Measurements from ENCODE around the gene ANKRD53.
"Not testable (repeated sequence)": the region's sequence is repeated elsewhere in the genome, so short reads cannot be mapped to it uniquely, and the experiment has no call there.

The ANKRD53 gene

DNA sequence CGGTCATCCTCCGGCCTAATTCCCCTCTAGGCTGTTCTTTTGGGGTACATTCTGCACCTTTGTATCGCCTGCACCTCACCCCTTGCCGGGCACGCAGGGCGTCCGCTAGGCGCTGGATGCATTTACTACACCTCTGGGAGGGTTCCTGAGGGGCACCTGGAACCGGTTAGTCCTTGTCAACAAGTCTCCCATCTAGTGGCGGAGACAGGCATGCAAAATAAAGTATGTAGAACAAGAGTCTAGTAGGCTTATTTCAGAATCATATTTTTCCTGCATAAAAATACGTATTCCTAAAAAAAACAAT is 16.9 kb downstream of the ANKRD53 start:
- H3K4me1 ChIP-seq (ENCODE audit: insufficient read depth, low read length), result peaks cover 15% of the 10 kb centered on the region
- H3K27ac ChIP-seq (ENCODE audit: low read depth, low read length), result no peak overlapping the region
- no peaks in the 10 kb centered on the region for H3K9me3 ChIP-seq (ENCODE audit: low read length)
- peak overlapping the region; percentile 53 for H3K9ac ChIP-seq (ENCODE audit: low read length)
- H3K4me3 ChIP-seq (ENCODE audit: low read depth in 1 of 2, low read length in 2 of 2), result peak overlapping the region; percentile 52 to 84
- H3K36me3 ChIP-seq (ENCODE audit: insufficient read depth, low read length), result peaks cover 24% of the 10 kb centered on the region
- no peaks in the 10 kb centered on the region for H3K27me3 ChIP-seq (ENCODE audit: control insufficient read depth in 1 of 2, insufficient read depth in 2 of 2, low read length in 2 of 2)

GRCh38 chr2:70998885-70999284 is 20.5 kb downstream of the ANKRD53 start:
- H3K27me3 ChIP-seq (ENCODE audit: control insufficient read depth in 1 of 2, insufficient read depth in 2 of 2, low read length in 2 of 2); H3K4me3 ChIP-seq (ENCODE audit: low read depth in 1 of 2, low read length in 2 of 2); H3K4me1 ChIP-seq (ENCODE audit: insufficient read depth, low read length); H3K9ac ChIP-seq (ENCODE audit: low read length); H3K36me3 ChIP-seq (ENCODE audit: insufficient read depth, low read length); H3K9me3 ChIP-seq (ENCODE audit: low read length); H3K27ac ChIP-seq (ENCODE audit: low read depth, low read length): not testable (repeated sequence)

GRCh38 chr2:70999362-70999761 is 20.9 kb downstream of the ANKRD53 start:
- no peak overlapping the region for H3K27ac ChIP-seq (ENCODE audit: low read depth, low read length)
- no peaks in the 10 kb centered on the region for H3K9me3 ChIP-seq (ENCODE audit: low read length)
- no peaks in the 10 kb centered on the region for H3K36me3 ChIP-seq (ENCODE audit: insufficient read depth, low read length)
- no peak overlapping the region for H3K9ac ChIP-seq (ENCODE audit: low read length)
- no peak overlapping the region for H3K4me3 ChIP-seq (ENCODE audit: low read depth in 1 of 2, low read length in 2 of 2)
- no peaks in the 10 kb centered on the region for H3K27me3 ChIP-seq (ENCODE audit: control insufficient read depth in 1 of 2, insufficient read depth in 2 of 2, low read length in 2 of 2)
- H3K4me1 ChIP-seq (ENCODE audit: insufficient read depth, low read length), result peaks cover 7% of the 10 kb centered on the region

- not testable (repeated sequence) for H3K4me1 ChIP-seq (ENCODE audit: insufficient read depth, low read length); H3K9ac ChIP-seq (ENCODE audit: low read length); H3K36me3 ChIP-seq (ENCODE audit: insufficient read depth, low read length); H3K9me3 ChIP-seq (ENCODE audit: low read length); H3K27ac ChIP-seq (ENCODE audit: low read depth, low read length); H3K4me3 ChIP-seq (ENCODE audit: low read depth in 1 of 2, low read length in 2 of 2); H3K27me3 ChIP-seq (ENCODE audit: control insufficient read depth in 1 of 2, insufficient read depth in 2 of 2, low read length in 2 of 2)
Measured at GRCh38 chr2:70999931-71000330, 21.5 kb downstream of the ANKRD53 start.

- no peak overlapping the region for H3K27ac ChIP-seq (ENCODE audit: low read depth, low read length)
- H3K4me3 ChIP-seq (ENCODE audit: low read depth in 1 of 2, low read length in 2 of 2), result peak overlapping the region; percentile 31 to 57
- no peaks in the 10 kb centered on the region for H3K36me3 ChIP-seq (ENCODE audit: insufficient read depth, low read length)
- H3K27me3 ChIP-seq (ENCODE audit: control insufficient read depth in 1 of 2, insufficient read depth in 2 of 2, low read length in 2 of 2), result no peaks in the 10 kb centered on the region
- no peak overlapping the region for H3K9ac ChIP-seq (ENCODE audit: low read length)
- peaks cover 7% of the 10 kb centered on the region for H3K4me1 ChIP-seq (ENCODE audit: insufficient read depth, low read length)
- H3K9me3 ChIP-seq (ENCODE audit: low read length), result no peaks in the 10 kb centered on the region
Measured at GRCh38 chr2:71000780-71001591, 22.6 kb downstream of the ANKRD53 start.

DNA sequence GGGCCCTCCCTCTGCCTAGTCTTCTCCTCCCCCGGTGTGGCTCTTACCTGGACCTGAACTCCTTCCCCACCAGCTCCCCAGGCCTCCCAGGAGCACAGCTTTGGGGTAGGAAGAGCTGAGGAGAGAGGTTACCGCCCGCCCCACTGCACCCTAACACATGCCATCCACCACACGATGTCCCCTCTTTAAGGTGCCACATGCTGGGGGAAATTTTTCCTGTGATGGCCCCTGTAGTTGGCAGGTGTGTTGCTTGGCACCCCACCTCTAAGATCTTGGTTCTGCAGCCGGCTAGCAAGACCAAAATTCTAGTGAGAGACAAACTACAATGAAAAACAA is 23.1 kb downstream of the ANKRD53 start:
- H3K4me3 ChIP-seq (ENCODE audit: low read depth in 1 of 2, low read length in 2 of 2), result no peak overlapping the region
- H3K9ac ChIP-seq (ENCODE audit: low read length), result no peak overlapping the region

GRCh38 chr2:71001981-71002570 is 23.6 kb downstream of the ANKRD53 start:
- Histone ChIP-seq H3K36me3 (ENCODE audit: insufficient read depth, low read length) (no peaks in the 10 kb centered on the region), H3K4me3 (ENCODE audit: low read depth in 1 of 2, low read length in 2 of 2) (no peak overlapping the region), H3K27me3 (ENCODE audit: control insufficient read depth in 1 of 2, insufficient read depth in 2 of 2, low read length in 2 of 2) (no peaks in the 10 kb centered on the region), H3K4me1 (ENCODE audit: insufficient read depth, low read length) (peaks cover 7% of the 10 kb centered on the region), H3K9ac (ENCODE audit: low read length) (no peak overlapping the region), H3K27ac (ENCODE audit: low read depth, low read length) (no peak overlapping the region), H3K9me3 (ENCODE audit: low read length) (no peaks in the 10 kb centered on the region)

More for the DNA sequence above, 23.1 kb downstream of the ANKRD53 start:
- Histone ChIP-seq H3K27ac (ENCODE audit: low read depth, low read length) (no peak overlapping the region), H3K4me1 (ENCODE audit: insufficient read depth, low read length) (peaks cover 7% of the 10 kb centered on the region), H3K27me3 (ENCODE audit: control insufficient read depth in 1 of 2, insufficient read depth in 2 of 2, low read length in 2 of 2) (no peaks in the 10 kb centered on the region), H3K36me3 (ENCODE audit: insufficient read depth, low read length) (no peaks in the 10 kb centered on the region), H3K9me3 (ENCODE audit: low read length) (no peaks in the 10 kb centered on the region)

DNA sequence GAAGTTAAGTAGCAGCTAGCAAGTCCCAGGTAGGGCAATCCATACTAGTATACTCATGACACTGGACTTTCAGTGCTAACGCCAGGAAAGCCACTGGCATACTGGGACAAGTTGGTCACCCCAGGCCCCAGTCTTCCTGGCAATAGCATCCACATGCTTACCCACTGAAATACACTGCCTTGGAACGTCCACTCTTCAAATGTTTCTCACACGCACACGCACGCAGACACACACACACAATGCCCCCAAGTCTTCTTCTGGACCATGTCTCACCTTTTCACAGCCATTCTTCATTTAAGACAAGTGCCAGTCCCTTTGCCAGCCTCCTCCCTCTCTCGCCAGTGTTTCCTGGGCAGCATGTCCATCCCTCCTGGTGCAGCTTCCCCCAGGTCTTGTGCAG is 25.0 kb downstream of the ANKRD53 start:
- Histone ChIP-seq H3K9me3 (ENCODE audit: low read length) (no peaks in the 10 kb centered on the region), H3K27me3 (ENCODE audit: control insufficient read depth in 1 of 2, insufficient read depth in 2 of 2, low read length in 2 of 2) (no peaks in the 10 kb centered on the region), H3K4me3 (ENCODE audit: low read depth in 1 of 2, low read length in 2 of 2) (no peak overlapping the region), H3K36me3 (ENCODE audit: insufficient read depth, low read length) (no peaks in the 10 kb centered on the region), H3K4me1 (ENCODE audit: insufficient read depth, low read length) (peaks cover 7% of the 10 kb centered on the region), H3K27ac (ENCODE audit: low read depth, low read length) (no peak overlapping the region), H3K9ac (ENCODE audit: low read length) (no peak overlapping the region)

GRCh38 chr2:71003966-71004755 is 25.7 kb downstream of the ANKRD53 start:
- H3K9ac ChIP-seq (ENCODE audit: low read length), result no peak overlapping the region

GRCh38 chr2:71004857-71005256 is 26.4 kb downstream of the ANKRD53 start:
- Histone ChIP-seq H3K4me1 (ENCODE audit: insufficient read depth, low read length) (peaks cover 7% of the 10 kb centered on the region), H3K27me3 (ENCODE audit: control insufficient read depth in 1 of 2, insufficient read depth in 2 of 2, low read length in 2 of 2) (no peaks in the 10 kb centered on the region), H3K4me3 (ENCODE audit: low read depth in 1 of 2, low read length in 2 of 2) (no peak overlapping the region), H3K27ac (ENCODE audit: low read depth, low read length) (no peak overlapping the region), H3K9me3 (ENCODE audit: low read length) (no peaks in the 10 kb centered on the region), H3K36me3 (ENCODE audit: insufficient read depth, low read length) (no peaks in the 10 kb centered on the region), H3K9ac (ENCODE audit: low read length) (no peak overlapping the region)

More at GRCh38 chr2:71003966-71004755, 25.7 kb downstream of the ANKRD53 start:
- Histone ChIP-seq H3K4me1 (ENCODE audit: insufficient read depth, low read length) (peaks cover 7% of the 10 kb centered on the region), H3K4me3 (ENCODE audit: low read depth in 1 of 2, low read length in 2 of 2) (no peak overlapping the region), H3K27me3 (ENCODE audit: control insufficient read depth in 1 of 2, insufficient read depth in 2 of 2, low read length in 2 of 2) (no peaks in the 10 kb centered on the region), H3K36me3 (ENCODE audit: insufficient read depth, low read length) (no peaks in the 10 kb centered on the region), H3K27ac (ENCODE audit: low read depth, low read length) (no peak overlapping the region), H3K9me3 (ENCODE audit: low read length) (no peaks in the 10 kb centered on the region)

DNA sequence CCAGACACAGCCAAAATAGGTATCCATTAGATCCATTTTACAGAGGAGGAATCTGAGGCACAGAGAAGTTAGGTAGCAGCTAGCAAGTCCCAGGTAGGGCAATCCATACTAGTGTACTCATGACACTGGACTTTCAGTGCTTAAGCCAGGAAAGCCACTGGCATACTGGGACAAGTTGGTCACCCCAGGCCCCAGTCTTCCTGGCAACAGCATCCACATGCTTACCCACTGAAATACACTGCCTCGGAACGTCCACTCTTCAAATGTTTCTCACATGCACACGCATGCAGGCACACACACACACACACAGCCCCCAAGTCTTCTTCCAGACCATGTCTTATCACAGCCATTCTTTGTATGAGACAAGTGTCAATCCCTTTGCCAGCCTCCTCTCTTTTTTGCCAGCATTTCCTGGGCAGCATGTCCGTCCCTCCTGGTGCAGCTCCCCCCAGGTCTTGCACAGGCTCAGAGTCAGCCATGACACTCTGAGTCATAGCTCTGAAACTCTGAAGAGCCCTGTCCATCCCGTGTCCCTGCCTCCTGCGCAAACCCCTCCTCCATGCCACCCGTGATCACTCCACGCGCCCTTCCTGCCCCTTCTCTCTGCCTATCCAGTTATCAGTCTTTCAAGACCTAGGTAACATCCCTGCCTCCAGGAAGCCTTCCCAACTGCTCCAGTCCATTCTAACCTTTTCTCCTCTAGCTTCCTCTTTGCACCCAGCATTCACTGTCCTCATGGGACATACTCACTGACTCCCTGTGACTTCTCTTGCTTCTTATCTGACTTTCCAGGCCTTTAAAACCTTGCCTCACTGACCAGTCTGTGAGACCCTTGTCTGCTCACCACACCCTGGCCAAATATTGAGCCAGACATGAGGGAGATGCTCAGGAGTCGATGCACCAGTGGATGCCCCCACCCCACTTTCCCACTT is 27.1 kb downstream of the ANKRD53 start:
- Histone ChIP-seq H3K4me3 (ENCODE audit: low read depth in 1 of 2, low read length in 2 of 2) (no peak overlapping the region), H3K36me3 (ENCODE audit: insufficient read depth, low read length) (no peaks in the 10 kb centered on the region), H3K4me1 (ENCODE audit: insufficient read depth, low read length) (peaks cover 7% of the 10 kb centered on the region), H3K9me3 (ENCODE audit: low read length) (no peaks in the 10 kb centered on the region), H3K27me3 (ENCODE audit: control insufficient read depth in 1 of 2, insufficient read depth in 2 of 2, low read length in 2 of 2) (no peaks in the 10 kb centered on the region), H3K9ac (ENCODE audit: low read length) (no peak overlapping the region), H3K27ac (ENCODE audit: low read depth, low read length) (no peak overlapping the region)

All from muscle layer of colon (tissue), 2 donors.